OCI-LY7 (cell line): ENCODE data around the gene KCNA5. TPM values are rescaled to one million over a fixed set of nuclear protein-coding genes. Genes with fewer than 3 reads are reported as not detected.

ENCODE experiments used
- BruUV-seq: library from RNA; stranded (reverse); fragments of 400-500 nt; replicated peaks from 2 replicates; lab custom pipeline; 2021; lab: Mats Ljungman, UMichigan
- CTCF ChIA-PET: fragments of 300-600 bp; sonication (Branson Sonifier 250); formaldehyde crosslinking; loops from one replicate; lab custom pipeline; 2022; ENCODE audit warnings: antibody characterized with exemption; ENCODE audit not compliant: unreplicated experiment; lab: Charles Lee
- POLR2A ChIA-PET: fragments of 300-600 bp; sonication (Branson Sonifier 250); formaldehyde crosslinking; loops from one replicate; lab custom pipeline; 2022; ENCODE audit warnings: antibody characterized with exemption; lab: Charles Lee
- DNase-seq: peaks from one replicate; pipeline ENCODE4 v3.0.0-alpha.2; 2015; ENCODE audit warnings: low spot score
- H2AFZ ChIP-seq: fragments of 200-600 bp; sonication (generic), shearing (Covaris generic); 2 replicates; pipeline ENCODE4 v1.6.1; 2014; ENCODE audit warnings: mild to moderate bottlenecking, antibody characterized with exemption, low read length, moderate library complexity
- H3K27ac ChIP-seq: fragments of 200-600 bp; sonication (generic); 2 replicates; pipeline ENCODE4 v1.5.1; 2014; ENCODE audit warnings: mixed run types, low read depth, mild to moderate bottlenecking, moderate library complexity, low read length, inconsistent platforms; ENCODE audit not compliant: poor library complexity, severe bottlenecking
- H3K36me3 ChIP-seq: fragments of 200-600 bp; sonication (generic); 2 replicates; pipeline ENCODE4 v1.6.1; 2014; ENCODE audit warnings: mild to moderate bottlenecking, antibody characterized with exemption, low read length, moderate library complexity, mixed read lengths; ENCODE audit not compliant: insufficient read depth
- H3K4me1 ChIP-seq: fragments of 200-600 bp; sonication (generic); 2 replicates; pipeline ENCODE4 v1.5.1; 2014; ENCODE audit warnings: mild to moderate bottlenecking, low read length; ENCODE audit not compliant: insufficient read depth, poor library complexity, severe bottlenecking
- H3K4me2 ChIP-seq: fragments of 200-600 bp; sonication (generic); 2 replicates; pipeline ENCODE4 v1.6.1; 2014; ENCODE audit warnings: mild to moderate bottlenecking, low read length
- H3K4me3 ChIP-seq: fragments of 200-600 bp; sonication (generic); 2 replicates; pipeline ENCODE4 v1.5.1; 2014; ENCODE audit warnings: mild to moderate bottlenecking, low read depth, low read length; ENCODE audit not compliant: poor library complexity, severe bottlenecking
- H3K79me2 ChIP-seq: fragments of 200-600 bp; sonication (generic); 2 replicates; pipeline ENCODE4 v1.6.1; 2016; ENCODE audit warnings: low read depth, mild to moderate bottlenecking, low read length, moderate library complexity, mixed read lengths; ENCODE audit not compliant: insufficient read depth
- H3K9me2 ChIP-seq: fragments of 200-600 bp; sonication (generic); 2 replicates; pipeline ENCODE4 v1.6.1; 2016; ENCODE audit warnings: mild to moderate bottlenecking, low read length, mixed read lengths; ENCODE audit not compliant: insufficient read depth
- H3K9me3 ChIP-seq: fragments of 200-600 bp; sonication (generic); 2 replicates; pipeline ENCODE4 v1.6.1; 2014; ENCODE audit warnings: mild to moderate bottlenecking, mixed run types, low read length, mixed read lengths
- H4K20me1 ChIP-seq: fragments of 200-600 bp; sonication (generic); 2 replicates; pipeline ENCODE4 v1.6.1; 2014; ENCODE audit warnings: mild to moderate bottlenecking, antibody characterized with exemption, low read length, moderate library complexity, mixed read lengths; ENCODE audit not compliant: insufficient read depth
- EZH2phosphoT487 ChIP-seq: fragments of 200-600 bp; sonication (generic); IDR thresholded peaks from 2 replicates; pipeline ENCODE4 v1.6.1; 2018; ENCODE audit warnings: low read depth, borderline replicate concordance, mild to moderate bottlenecking, mixed run types, antibody characterized with exemption, low read length, moderate library complexity, mixed read lengths
- intact Hi-C: fragments of 100-400 bp; cut with micrococcal nuclease; formaldehyde crosslinking; loops from one replicate; pipeline ENCODE4 v1.10.0; 2022; ENCODE audit not compliant: unreplicated experiment
- total RNA-seq, 2 experiments: library from RNA; depleted of rRNA in 1 of 2; stranded (reverse); fragments of >200 nt in 1 of 2; shearing (Covaris generic) in 1 of 2; gene quantifications; 2 replicates each; pipeline ENCODE4 v1.2.3, GENCODE V29; 2014 to 2022
- TF ChIP-seq, protein P1 (sequence below): fragments of 200-600 bp; sonication (generic); conservative IDR thresholded peaks from 2 replicates; pipeline ENCODE4 v1.5.1; 2014; ENCODE audit warnings: mild to moderate bottlenecking, antibody characterized with exemption, low read length, moderate library complexity, mixed read lengths

KCNA5 gene
- total RNA-seq, 2 experiments from 2014 or later: not detected

DNA sequence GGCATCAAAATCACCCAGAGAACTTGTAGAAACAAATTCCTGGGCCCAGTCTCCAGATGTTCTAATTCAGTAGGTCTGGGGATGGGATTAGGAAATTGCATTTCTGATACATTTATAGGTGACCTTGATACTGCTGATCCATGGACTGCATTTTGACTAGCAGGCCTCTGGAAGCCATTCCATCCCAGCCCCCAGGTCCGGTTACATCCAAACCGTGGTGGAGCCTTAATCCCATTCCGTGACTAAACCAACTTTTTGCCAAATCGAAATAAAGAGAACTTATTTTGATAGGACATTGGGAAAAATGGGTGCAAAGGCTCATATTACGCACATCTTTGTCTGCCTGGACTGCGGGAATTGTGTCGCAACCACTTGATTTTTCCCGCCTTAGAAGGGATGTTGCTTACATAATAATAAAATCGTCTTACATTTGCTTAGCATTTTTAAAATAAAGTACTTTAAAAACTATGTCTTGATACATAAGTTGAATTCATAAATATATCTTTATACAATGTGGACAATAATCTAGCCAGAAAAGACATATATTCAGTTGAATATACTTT lies 5.8 kb upstream of the KCNA5 start:
- no peaks in the 10 kb centered on the region for H3K9me3 ChIP-seq
- H3K9me2 ChIP-seq: no peaks in the 10 kb centered on the region
- no peak for DNase-seq
- H3K36me3 ChIP-seq: no peaks in the 10 kb centered on the region
- CTCF ChIA-PET: no interaction called here
- no peak overlapping the region for H2AFZ ChIP-seq
- H3K27ac ChIP-seq: no peak overlapping the region
- intact Hi-C loops: no loop called here
- no peak overlapping the region for H3K4me3 ChIP-seq
- H4K20me1 ChIP-seq: no peaks in the 10 kb centered on the region
- peaks cover 7% of the 10 kb centered on the region for H3K4me1 ChIP-seq
- H3K79me2 ChIP-seq: no peaks in the 10 kb centered on the region
- no TSS peak for BruUV-seq
- H3K4me2 ChIP-seq: no peak overlapping the region
- POLR2A ChIA-PET: no interaction called here
- no peak for TF ChIP-seq EZH2phosphoT487
- TF ChIP-seq, protein P1, sequence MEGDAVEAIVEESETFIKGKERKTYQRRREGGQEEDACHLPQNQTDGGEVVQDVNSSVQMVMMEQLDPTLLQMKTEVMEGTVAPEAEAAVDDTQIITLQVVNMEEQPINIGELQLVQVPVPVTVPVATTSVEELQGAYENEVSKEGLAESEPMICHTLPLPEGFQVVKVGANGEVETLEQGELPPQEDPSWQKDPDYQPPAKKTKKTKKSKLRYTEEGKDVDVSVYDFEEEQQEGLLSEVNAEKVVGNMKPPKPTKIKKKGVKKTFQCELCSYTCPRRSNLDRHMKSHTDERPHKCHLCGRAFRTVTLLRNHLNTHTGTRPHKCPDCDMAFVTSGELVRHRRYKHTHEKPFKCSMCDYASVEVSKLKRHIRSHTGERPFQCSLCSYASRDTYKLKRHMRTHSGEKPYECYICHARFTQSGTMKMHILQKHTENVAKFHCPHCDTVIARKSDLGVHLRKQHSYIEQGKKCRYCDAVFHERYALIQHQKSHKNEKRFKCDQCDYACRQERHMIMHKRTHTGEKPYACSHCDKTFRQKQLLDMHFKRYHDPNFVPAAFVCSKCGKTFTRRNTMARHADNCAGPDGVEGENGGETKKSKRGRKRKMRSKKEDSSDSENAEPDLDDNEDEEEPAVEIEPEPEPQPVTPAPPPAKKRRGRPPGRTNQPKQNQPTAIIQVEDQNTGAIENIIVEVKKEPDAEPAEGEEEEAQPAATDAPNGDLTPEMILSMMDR: no peak

DNA sequence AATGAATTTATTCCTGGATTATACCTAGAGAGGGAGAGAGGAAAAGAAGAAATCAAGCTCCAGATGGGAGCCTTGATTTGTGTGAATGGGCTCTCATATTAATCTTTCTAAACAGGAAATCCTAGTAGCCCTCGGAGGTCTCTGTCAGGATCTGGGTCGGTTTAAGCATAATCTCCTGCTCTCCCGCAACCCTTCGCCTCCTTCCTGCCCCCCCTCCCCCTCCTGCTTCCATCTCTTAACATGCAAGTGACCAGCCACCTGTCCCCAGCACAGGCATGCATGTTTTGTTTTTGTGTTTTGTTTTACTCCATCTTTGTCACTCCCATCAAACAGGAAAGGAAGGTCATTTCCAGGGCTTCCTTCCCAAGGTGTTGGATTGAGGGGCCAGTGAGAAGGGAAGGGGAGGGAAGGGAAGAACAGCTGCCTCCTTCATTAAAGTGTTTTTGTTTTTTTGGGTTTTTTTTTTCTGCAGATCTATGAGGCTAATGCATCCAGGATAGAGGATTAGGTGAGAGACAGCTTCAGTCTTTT lies 4.8 kb upstream of the KCNA5 start:
- TF ChIP-seq EZH2phosphoT487: no peak
- TF ChIP-seq, protein P1: no peak
- POLR2A ChIA-PET: interaction anchor here (1.0 kb wide), 1 partner anchor 11 kb away, joined by 3 read pairs; no protein-coding TSS in a partner anchor
- no peaks in the 10 kb centered on the region for H3K9me2 ChIP-seq
- intact Hi-C loops: no loop called here
- no peak overlapping the region for H3K4me3 ChIP-seq
- no peak overlapping the region for H3K4me2 ChIP-seq
- no peak overlapping the region for H2AFZ ChIP-seq
- no peak for DNase-seq
- H3K4me1 ChIP-seq: peaks cover 7% of the 10 kb centered on the region
- no peaks in the 10 kb centered on the region for H3K9me3 ChIP-seq
- no peaks in the 10 kb centered on the region for H4K20me1 ChIP-seq
- BruUV-seq: no TSS peak
- no peaks in the 10 kb centered on the region for H3K79me2 ChIP-seq
- CTCF ChIA-PET: no interaction called here
- no peak overlapping the region for H3K27ac ChIP-seq
- H3K36me3 ChIP-seq: no peaks in the 10 kb centered on the region

DNA sequence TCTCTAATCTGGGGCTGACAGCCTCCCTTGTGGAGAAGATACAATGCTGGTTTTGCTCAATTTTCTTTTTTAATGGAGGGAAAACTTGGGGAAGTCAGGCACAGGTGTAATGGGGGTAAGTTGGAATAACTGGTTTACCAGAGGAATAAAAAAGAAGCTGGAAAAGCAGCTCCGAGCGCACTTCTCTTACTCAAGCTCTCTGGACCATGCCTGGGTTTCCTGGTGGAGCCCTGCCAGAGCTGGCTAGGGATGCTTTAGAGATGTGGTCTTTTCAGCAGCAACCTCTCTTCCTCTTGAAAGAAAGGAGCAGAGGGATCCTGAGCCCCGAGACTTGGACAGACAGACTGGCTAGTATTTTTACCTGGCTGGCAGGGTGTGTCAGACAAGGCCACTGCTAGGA lies 3.9 kb upstream of the KCNA5 start:
- BruUV-seq: no TSS peak
- ChIA-PET CTCF (no interaction called here), POLR2A (interaction anchor here (0.9 kb wide), 1 partner anchor 27 kb away, joined by 3 read pairs; no protein-coding TSS in a partner anchor)
- no peaks in the 10 kb centered on the region for H3K9me3 ChIP-seq
- H4K20me1 ChIP-seq: no peaks in the 10 kb centered on the region
- intact Hi-C loops: no loop called here
- no peaks in the 10 kb centered on the region for H3K9me2 ChIP-seq
- H3K4me3 ChIP-seq: no peak overlapping the region
- H3K36me3 ChIP-seq: no peaks in the 10 kb centered on the region
- no peak overlapping the region for H3K4me2 ChIP-seq
- no peak overlapping the region for H3K27ac ChIP-seq
- H3K4me1 ChIP-seq: peaks cover 7% of the 10 kb centered on the region
- no peak overlapping the region for H2AFZ ChIP-seq
- DNase-seq: no peak
- TF ChIP-seq, protein P1: no peak
- no peak for TF ChIP-seq EZH2phosphoT487
- H3K79me2 ChIP-seq: no peaks in the 10 kb centered on the region
